HepG2 (cell line): ENCODE data around the gene LARP7. TPM values are rescaled to one million over a fixed set of nuclear protein-coding genes. Genes with fewer than 3 reads are reported as not detected.

Experiments
- ATAC-seq: fragments of 200-7000 bp; cut with Tn5 transposase; 3 replicates; pipeline ENCODE4 v1.9.1; 2020; ENCODE audit warnings: mild to moderate bottlenecking, moderate library complexity
- BruUV-seq: library from RNA; stranded (reverse); fragments of 400-500 nt; replicated peaks from 2 replicates; lab custom pipeline; 2021; lab: Mats Ljungman, UMichigan
- CTCF ChIA-PET: fragments of 300-600 bp; formaldehyde crosslinking; extraction: SDS; loops from one replicate; lab custom pipeline; 2021; ENCODE audit warnings: low total read pairs, inconsistent platforms, low intra/inter-chr PET ratio; lab: Yijun Ruan, JAX
- POLR2A ChIA-PET: fragments of 350-600 bp; sonication (Branson Sonifier 250); formaldehyde crosslinking; loops from one replicate; lab custom pipeline; 2020; ENCODE audit warnings: antibody characterized with exemption, inconsistent platforms; lab: Yijun Ruan, JAX
- DNase-seq: peaks from one replicate; pipeline ENCODE4 v3.0.0-alpha.2; 2015; ENCODE audit warnings: low spot score
- FAIRE-seq: peaks from 3 replicates; lab custom pipeline; 2011; peaks lifted over from hg19 to GRCh38; lab: Jason Lieb, UNC
- H2AFZ ChIP-seq: one replicate; pipeline ENCODE4 v1.6.1; 2011; ENCODE audit warnings: low read length, inconsistent platforms
- H3K27ac ChIP-seq: fragments of 300-600 bp; 3 replicates; pipeline ENCODE4 v1.8.0; 2011; ENCODE audit warnings: mixed run types, mild to moderate bottlenecking, mixed read lengths, low read length, inconsistent platforms; ENCODE audit not compliant: insufficient read depth; ENCODE audit errors: extremely low read length
- H3K27me3 ChIP-seq, 2 experiments: fragments of 200-600 bp in 1 of 2; 2 replicates in 1 of 2; 3 replicates in 1 of 2; pipeline versions ENCODE4 v1.6.0 to v1.8.0; 2011; ENCODE audit warnings: low read length in 2 of 2, mild to moderate bottlenecking in 2 of 2, moderate library complexity in 2 of 2, inconsistent platforms in 1 of 2; ENCODE audit not compliant: insufficient read depth in 2 of 2, control insufficient read depth in 1 of 2
- H3K36me3 ChIP-seq, 2 experiments: fragments of 200-600 bp in 1 of 2; replicated peaks in 1 of 2; 2 replicates in 1 of 2; 3 replicates in 1 of 2; pipeline versions ENCODE4 v1.5.1 to v1.8.0; 2011; ENCODE audit warnings: low read length in 2 of 2, inconsistent platforms in 1 of 2; ENCODE audit not compliant: insufficient read depth in 2 of 2, control insufficient read depth in 1 of 2
- H3K4me1 ChIP-seq: 2 replicates; pipeline ENCODE4 v1.5.1; 2012; ENCODE audit warnings: low read length, inconsistent platforms; ENCODE audit not compliant: insufficient read depth
- H3K4me2 ChIP-seq: 2 replicates; pipeline ENCODE4 v1.6.0; 2011; ENCODE audit warnings: low read depth, low read length, inconsistent platforms
- H3K4me3 ChIP-seq, 3 experiments: fragments of 200-600 bp in 1 of 3; sonication (generic), shearing (Covaris generic) in 1 of 3; replicated peaks in 1 of 3; 2 replicates each; pipeline ENCODE4 v1.5.1; 2011 to 2016; ENCODE audit warnings: low read length in 3 of 3, inconsistent platforms in 2 of 3, low read depth in 2 of 3, mild to moderate bottlenecking in 2 of 3, control low read depth in 1 of 3, mixed read lengths in 1 of 3; ENCODE audit not compliant: insufficient read depth in 1 of 3
- H3K79me2 ChIP-seq: one replicate; pipeline ENCODE4 v1.6.1; 2011; ENCODE audit warnings: low read length, inconsistent platforms; ENCODE audit not compliant: insufficient read depth
- H3K9ac ChIP-seq: 2 replicates; pipeline ENCODE4 v1.6.0; 2011; ENCODE audit warnings: mild to moderate bottlenecking, low read depth, low read length, inconsistent platforms; ENCODE audit not compliant: insufficient read depth
- H3K9me3 ChIP-seq: 2 replicates; pipeline ENCODE4 v1.5.1; 2012; ENCODE audit warnings: mild to moderate bottlenecking, low read length
- H4K20me1 ChIP-seq: 2 replicates; pipeline ENCODE4 v1.6.0; 2011; ENCODE audit warnings: inconsistent platforms, mild to moderate bottlenecking, low read length, moderate library complexity; ENCODE audit not compliant: insufficient read depth
- AHR ChIP-seq: IDR thresholded peaks from 2 replicates; pipeline ENCODE4 v1.6.1; 2018; ENCODE audit warnings: missing genetic modification reagents, missing compliant biosample characterization
- ZNF292 ChIP-seq: sonication (generic); formaldehyde crosslinking; IDR thresholded peaks from 2 replicates; pipeline ENCODE4 v1.8.1; 2022; ENCODE audit warnings: mild to moderate bottlenecking, low read depth, missing genetic modification reagents, borderline replicate concordance
- ZSCAN31 ChIP-seq: sonication (generic); formaldehyde crosslinking; IDR thresholded peaks from 2 replicates; pipeline ENCODE4 v1.5.0; 2020; ENCODE audit warnings: low read depth, mild to moderate bottlenecking, missing genetic modification reagents
- WGBS: methylation state at CpG from one replicate; pipeline ENCODE4 v1.1.6; 2017; ENCODE audit warnings: low lambda C conversion rate; 5-methylcytosine and 5-hydroxymethylcytosine counted together
- in situ Hi-C: cut with HindIII; loops from 2 replicates; pipeline ENCODE4 v1.10.0; 2017; ENCODE audit warnings: low pct_unique_long_range_greater_than_20kb; ENCODE audit not compliant: extremely low pct_ligation_motif_present
- intact Hi-C: fragments of 100-400 bp; cut with micrococcal nuclease; formaldehyde crosslinking; loops from one replicate; pipeline ENCODE4 v1.10.0; 2022; ENCODE audit not compliant: unreplicated experiment
- polyA plus RNA-seq, 8 experiments: library from polyadenylated mRNA; depleted of rRNA in 3 of 8; stranded (reverse) in 7 of 8; unstranded in 1 of 8; fragments of >200 nt; fragmentation: Illumina TruSeq in 4 of 8; extraction: Trizol in 4 of 8; gene quantifications; 2 replicates each; pipeline versions ENCODE4 v1.2.1 to v1.2.3, GENCODE V29; 2011 to 2016; ENCODE audit warnings: low read depth in 4 of 8, missing spikeins in 1 of 8, mixed read lengths in 1 of 8; ENCODE audit not compliant: insufficient read depth in 1 of 8
- total RNA-seq, 5 experiments: library from RNA; depleted of rRNA; stranded (reverse); fragments of >200 nt; fragmentation: Illumina TruSeq; extraction: Trizol; gene quantifications; 2 replicates each; pipeline ENCODE4 v1.2.3, GENCODE V29; 2016; ENCODE audit warnings: low read depth in 1 of 5

The LARP7 gene
- total and polyA plus RNA-seq, 2 of the 13 experiments (the other 11 are each of a cell fraction or from before 2014, with no cell fraction given), result 9.7 to 37.1 TPM

GRCh38 chr4:112593438-112594133 is 43.4 kb upstream of the LARP7 start:
- DNase-seq, result no peak
- no peak overlapping the region for H3K9ac ChIP-seq
- no peak overlapping the region for H3K27ac ChIP-seq
- in situ Hi-C loops, result no loop called here
- BruUV-seq, result no TSS peak
- H4K20me1 ChIP-seq, result no peaks in the 10 kb centered on the region
- no peak for TF ChIP-seq ZSCAN31 (CRISPR knock-in tag)
- TF ChIP-seq ZNF292 (CRISPR knock-in tag), result no peak
- no peak overlapping the region for H3K4me2 ChIP-seq
- no peaks in the 10 kb centered on the region for H3K4me1 ChIP-seq
- H3K36me3 ChIP-seq, result no peaks in the 10 kb centered on the region
- WGBS, result 97% methylated on average over 5 of the region's 5 CpGs
- no peak overlapping the region for H2AFZ ChIP-seq
- H3K27me3 ChIP-seq, result no peaks in the 10 kb centered on the region
- no peak for ATAC-seq
- no peak overlapping the region for H3K4me3 ChIP-seq
- FAIRE-seq, result no peak
- no peaks in the 10 kb centered on the region for H3K9me3 ChIP-seq
- ChIA-PET CTCF (no interaction called here), POLR2A (no interaction called here)
- no peaks in the 10 kb centered on the region for H3K79me2 ChIP-seq
- intact Hi-C loops, result no loop called here

- Histone ChIP-seq H3K4me1 (no peaks in the 10 kb centered on the region), H3K4me3 (no peak overlapping the region), H2AFZ (no peak overlapping the region), H4K20me1 (no peaks in the 10 kb centered on the region), H3K9ac (no peak overlapping the region), H3K9me3 (no peaks in the 10 kb centered on the region), H3K27ac (no peak overlapping the region), H3K79me2 (no peaks in the 10 kb centered on the region), H3K27me3 (no peaks in the 10 kb centered on the region), H3K4me2 (no peak overlapping the region), H3K36me3 (no peaks in the 10 kb centered on the region)
- ChIA-PET CTCF (no interaction called here), POLR2A (no interaction called here)
- no TSS peak for BruUV-seq
- 92% methylated on average over 1 of the region's 1 CpG for WGBS
- DNase-seq, result no peak
- intact Hi-C loops, result no loop called here
- ATAC-seq, result no peak
- TF ChIP-seq AHR (CRISPR knock-in tag), result no peak
- in situ Hi-C loops, result no loop called here
- no peak for FAIRE-seq
These were observed 42.0 kb upstream of the LARP7 start for GRCh38 chr4:112594993-112595392.
